NCI-H146 (cell line): Measurements from ENCODE around the gene TRAPPC13.

ENCODE experiments used
- DNase-seq: peaks from one replicate; lab custom pipeline; 2025; lab: John Stamatoyannopoulos, UW

Gene TRAPPC13

DNA sequence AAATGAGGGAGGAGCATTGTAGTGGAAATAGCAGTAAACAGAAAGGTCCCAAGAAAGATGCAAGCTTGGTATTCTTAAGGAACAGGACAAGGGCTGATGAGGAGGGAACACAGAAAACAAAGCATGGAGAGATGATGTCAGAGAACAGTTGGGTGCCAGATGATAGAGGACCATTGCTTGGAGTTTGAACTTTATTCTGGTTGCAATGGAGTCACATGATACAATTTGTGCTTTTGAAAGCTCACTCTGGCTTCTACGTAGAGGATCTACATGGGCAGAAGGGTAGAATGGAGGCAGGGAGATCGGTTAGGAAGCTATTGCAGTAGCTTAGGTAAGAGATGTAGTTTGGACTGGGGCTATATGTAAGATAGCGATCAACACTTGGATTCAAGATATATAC lies 57.3 kb downstream of the TRAPPC13 start:
- DNase-seq: no peak

DNA sequence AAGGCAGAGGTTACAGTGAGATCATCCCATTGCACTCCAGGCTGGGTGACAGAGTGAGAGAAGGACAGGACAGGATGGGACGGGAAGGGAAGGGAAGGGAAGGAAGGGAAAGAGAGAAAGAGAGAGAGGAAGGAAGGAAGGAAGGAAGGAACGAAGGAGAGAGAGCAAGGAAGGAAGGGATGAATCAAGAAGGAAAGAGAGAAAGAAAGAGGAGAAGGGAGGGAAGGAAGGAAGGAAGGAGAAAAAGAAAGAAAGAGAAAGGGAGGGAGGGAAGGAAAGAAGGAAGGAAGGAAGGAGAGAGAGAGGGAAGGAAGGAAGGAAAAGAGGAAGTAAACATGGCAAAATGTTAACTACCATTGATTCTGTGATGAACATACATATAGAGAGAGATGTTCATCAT lies 68.3 kb downstream of the TRAPPC13 start:
- DNase-seq: no peak

DNA sequence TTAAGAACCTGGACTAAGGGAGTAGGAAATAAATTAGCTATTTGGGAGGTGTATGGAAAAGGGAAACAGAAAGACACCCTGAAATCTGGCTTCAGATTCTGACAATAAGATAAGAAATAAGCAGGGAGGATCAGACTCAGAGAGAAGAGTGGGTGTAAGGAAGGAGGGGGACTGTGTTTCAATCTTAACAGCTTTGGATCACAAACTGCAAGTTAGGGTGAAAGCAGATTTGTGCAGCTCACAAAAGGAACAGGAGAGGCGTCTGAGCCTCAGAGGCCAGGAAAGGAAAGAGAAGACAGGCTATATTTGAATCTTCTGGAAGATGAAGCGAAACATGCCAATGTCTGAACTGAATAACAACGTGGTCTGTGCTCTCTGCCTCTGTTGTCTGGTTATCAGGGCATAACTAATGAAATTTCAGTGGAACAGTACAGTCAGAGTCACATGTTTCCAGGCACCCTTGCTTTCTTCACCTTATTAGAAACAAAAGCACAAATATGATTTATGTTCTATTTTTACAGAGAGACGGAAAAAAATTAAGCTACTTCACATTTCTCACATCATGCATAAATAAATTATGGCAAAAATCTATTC lies 70.4 kb downstream of the TRAPPC13 start:
- no peak for DNase-seq

DNA sequence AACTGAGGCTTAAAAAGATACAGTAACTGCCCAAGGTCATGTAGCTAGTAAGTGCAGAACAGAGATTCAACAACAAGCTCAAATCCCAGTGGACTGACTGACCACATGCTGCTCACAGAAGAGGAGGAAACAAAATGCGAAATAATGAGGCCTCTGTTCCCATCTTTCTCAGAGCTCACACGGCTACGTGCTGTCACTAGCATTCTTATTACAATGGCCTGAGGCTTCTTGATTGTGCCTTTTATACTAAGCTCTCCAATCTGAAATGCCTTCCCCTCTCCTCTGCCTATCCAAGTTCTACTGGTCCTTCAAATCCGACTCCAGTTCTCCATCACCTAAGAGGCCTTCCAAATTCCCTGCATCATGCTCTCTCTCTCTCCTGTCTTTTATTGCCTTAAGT lies 71.1 kb downstream of the TRAPPC13 start:
- no peak for DNase-seq

DNA sequence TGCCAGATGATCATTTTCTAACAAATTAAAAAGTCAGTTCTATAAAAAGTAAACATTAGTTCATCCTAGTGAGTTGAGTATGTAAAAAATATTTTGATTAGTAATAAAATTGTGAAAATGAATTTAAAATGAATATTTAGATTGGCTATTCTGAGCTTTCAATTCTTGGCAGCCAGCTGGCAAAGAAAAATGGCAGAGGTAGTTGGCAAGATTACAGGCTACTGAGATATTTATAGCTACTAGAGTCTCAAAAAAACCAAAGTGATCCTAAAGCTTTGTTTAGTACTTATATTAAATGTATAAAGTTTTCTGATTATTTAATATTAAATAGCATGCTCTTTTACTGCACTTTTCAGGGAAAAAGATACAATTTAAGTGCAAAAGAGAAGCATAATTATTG lies 72.1 kb downstream of the TRAPPC13 start:
- DNase-seq: no peak

DNA sequence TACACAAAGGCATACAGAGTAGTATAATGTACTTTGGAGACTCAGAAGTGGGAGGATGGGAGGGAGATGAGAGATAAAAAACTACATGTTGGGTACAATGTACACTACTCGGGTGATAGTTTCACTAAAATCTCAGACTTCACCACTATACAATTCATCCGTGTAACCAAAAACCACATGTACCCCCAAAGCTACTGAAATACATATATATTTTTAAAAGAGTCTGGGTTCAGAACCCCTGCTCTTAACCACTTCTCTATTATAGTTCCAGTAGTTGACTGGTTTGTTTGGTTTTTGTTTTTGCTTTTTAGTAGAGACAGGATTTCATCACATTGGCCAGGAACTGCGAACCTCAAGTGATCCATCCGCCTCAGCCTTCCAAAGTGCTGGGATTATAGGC lies 74.5 kb downstream of the TRAPPC13 start:
- no peak for DNase-seq

DNA sequence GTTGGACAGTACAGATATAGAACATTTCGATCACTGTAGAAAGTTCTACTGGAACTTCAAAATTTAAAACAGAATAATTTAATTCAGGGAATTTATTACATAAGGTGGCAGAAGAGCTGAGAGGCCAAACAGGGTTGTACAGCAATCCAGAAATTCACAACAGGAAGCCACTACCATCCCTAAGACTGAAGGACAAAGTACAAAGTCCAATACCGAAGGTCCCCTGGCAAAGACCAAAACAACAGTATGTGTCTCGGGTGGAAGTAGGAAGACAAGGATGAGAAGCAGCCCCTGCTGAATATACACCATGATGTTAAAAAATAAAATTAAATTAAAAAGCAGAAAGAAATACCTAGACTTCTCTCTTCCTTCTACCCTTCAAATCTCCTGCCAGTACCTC lies 77.2 kb downstream of the TRAPPC13 start:
- no peak for DNase-seq

DNA sequence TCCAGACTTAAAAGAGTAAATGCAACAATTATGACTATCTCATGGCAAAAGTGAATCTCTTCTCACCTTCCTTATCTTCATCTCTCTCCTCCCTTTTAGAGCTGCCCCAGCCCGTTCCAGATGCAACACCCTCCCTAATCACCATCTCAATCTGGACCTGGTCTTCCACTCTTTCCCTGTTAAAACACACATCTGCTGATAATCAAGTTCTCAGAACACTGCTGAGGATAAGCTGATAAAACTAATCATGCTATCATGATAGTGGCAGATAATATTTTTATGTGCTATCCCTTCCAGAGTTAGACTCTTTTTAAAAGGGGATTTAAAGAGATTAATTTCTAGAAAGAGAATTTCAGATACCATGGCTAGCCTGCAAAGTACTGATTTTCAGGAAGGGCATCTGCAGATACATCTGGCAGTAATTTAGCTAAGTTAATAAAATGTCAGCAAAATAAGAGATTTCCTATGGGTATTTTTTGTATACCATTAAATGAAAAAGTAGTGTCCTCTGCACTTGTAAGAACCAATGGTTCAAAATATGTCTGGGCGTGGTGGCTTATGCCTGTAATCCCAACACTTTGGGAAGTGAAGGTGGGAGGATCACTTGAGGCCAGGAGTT lies 79.9 kb downstream of the TRAPPC13 start:
- no peak for DNase-seq

DNA sequence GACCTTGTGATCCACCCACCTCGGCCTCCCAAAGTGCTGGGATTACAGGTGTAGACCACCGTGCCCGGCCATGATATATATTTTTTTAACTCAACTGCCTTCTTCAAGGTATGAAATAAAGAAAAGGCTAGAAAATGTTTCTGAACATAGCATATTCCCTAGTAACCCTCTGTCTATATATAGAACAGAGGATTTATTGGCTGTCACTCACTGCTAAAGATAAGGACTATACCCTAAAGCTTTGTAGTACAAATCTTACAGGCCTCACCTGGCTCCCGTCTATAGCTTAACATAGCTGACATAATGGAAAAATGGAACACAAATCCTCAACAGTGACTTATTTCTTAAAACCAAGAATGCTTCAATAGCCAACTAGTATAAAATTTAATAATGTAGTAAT lies 82.8 kb downstream of the TRAPPC13 start:
- DNase-seq: no peak

DNA sequence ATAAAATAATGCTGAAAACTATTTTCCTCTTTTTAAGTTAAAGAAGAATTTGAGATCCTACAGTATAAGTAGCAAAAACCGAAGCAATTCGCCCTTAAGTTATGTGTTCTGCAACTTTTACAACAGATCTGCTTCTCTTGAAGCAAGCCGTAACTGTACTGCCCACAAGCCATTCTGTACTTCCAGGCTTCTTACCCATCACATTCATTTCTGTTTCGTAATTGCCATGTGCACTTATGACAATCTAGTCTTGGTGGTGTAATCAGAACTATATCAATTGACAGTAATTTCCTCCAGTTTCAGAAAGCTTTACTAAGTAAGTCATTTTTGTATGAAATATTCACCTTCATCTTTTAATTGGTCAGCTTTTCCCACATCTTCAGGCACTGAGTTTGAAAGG lies 83.3 kb downstream of the TRAPPC13 start:
- DNase-seq: no peak
